Osteocyte (in vitro differentiated cells): ENCODE measurements around the gene UNKL. TPM values are rescaled to one million over a fixed set of nuclear protein-coding genes. Genes with fewer than 3 reads are reported as not detected.

ENCODE experiments used
- DNase-seq: peaks from one replicate; pipeline ENCODE4 v3.0.0; 2021; ENCODE audit warnings: mixed read lengths; ENCODE audit not compliant: unreplicated experiment; ENCODE audit errors: extremely low spot score
- H3K27ac Mint-ChIP-seq: one replicate; pipeline ENCODE4 v1.8.0; 2021; ENCODE audit warnings: mild to moderate bottlenecking, mixed read lengths; ENCODE audit not compliant: unreplicated experiment
- H3K27me3 Mint-ChIP-seq: one replicate; pipeline ENCODE4 v1.8.0; 2021; ENCODE audit warnings: mixed read lengths; ENCODE audit not compliant: unreplicated experiment
- H3K36me3 Mint-ChIP-seq: one replicate; pipeline ENCODE4 v1.8.0; 2021; ENCODE audit warnings: mixed read lengths; ENCODE audit not compliant: unreplicated experiment
- H3K4me1 Mint-ChIP-seq: one replicate; pipeline ENCODE4 v1.8.0; 2021; ENCODE audit warnings: mixed read lengths; ENCODE audit not compliant: unreplicated experiment
- H3K4me3 Mint-ChIP-seq: one replicate; pipeline ENCODE4 v1.8.0; 2021; ENCODE audit warnings: mild to moderate bottlenecking, moderate library complexity, mixed read lengths; ENCODE audit not compliant: unreplicated experiment
- H3K9me3 Mint-ChIP-seq: one replicate; pipeline ENCODE4 v1.8.0; 2021; ENCODE audit warnings: mixed read lengths; ENCODE audit not compliant: unreplicated experiment
- CTCF ChIP-seq: fragments of 200-600 bp; sonication (generic); IDR thresholded peaks from 2 replicates; pipeline ENCODE4 v1.5.0; 2021; ENCODE audit warnings: antibody characterized with exemption, mild to moderate bottlenecking, moderate library complexity
- total RNA-seq: library from RNA; stranded (reverse); gene quantifications from 2 replicates; pipeline ENCODE4 v1.2.1, GENCODE V29; 2021

Gene UNKL
- total RNA-seq, 1 donor from 2014 or later: 34.4 TPM

DNA sequence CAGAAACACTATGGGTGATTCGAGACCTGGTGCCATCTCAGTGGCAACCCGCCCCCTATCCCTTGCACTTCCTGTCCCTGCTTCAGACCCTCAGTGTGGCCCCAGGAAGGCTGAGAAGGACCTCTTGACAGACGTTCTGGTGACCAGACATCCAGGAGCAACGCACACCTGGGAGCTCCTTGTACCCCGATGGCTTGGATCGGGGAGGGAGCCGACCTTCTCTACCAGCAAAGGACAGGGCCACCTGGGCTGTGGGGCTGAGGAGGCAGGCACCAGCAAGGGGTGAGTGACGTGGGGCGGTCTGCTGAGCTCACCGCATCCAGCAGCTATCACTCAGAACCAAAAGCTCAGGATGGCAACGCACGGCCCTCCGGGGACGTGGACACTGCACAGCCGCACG is 27.2 kb downstream of the UNKL start:
- Mint-ChIP-seq H3K9me3 (no peaks in the 10 kb centered on the region), H3K4me3 (no peak overlapping the region), H3K27me3 (no peaks in the 10 kb centered on the region), H3K36me3 (peaks cover 13% of the 10 kb centered on the region), H3K27ac (no peak overlapping the region), H3K4me1 (no peaks in the 10 kb centered on the region)
- DNase-seq: no peak
- TF ChIP-seq CTCF: no peak

GRCh38 chr16:1385232-1385631 is 29.3 kb downstream of the UNKL start:
- H3K27me3 Mint-ChIP-seq: no peaks in the 10 kb centered on the region
- DNase-seq: no peak
- peaks cover 13% of the 10 kb centered on the region for H3K36me3 Mint-ChIP-seq
- no peaks in the 10 kb centered on the region for H3K9me3 Mint-ChIP-seq
- H3K4me3 Mint-ChIP-seq: no peak overlapping the region
- H3K4me1 Mint-ChIP-seq: peaks cover 2% of the 10 kb centered on the region
- H3K27ac Mint-ChIP-seq: no peak overlapping the region
- TF ChIP-seq CTCF: no peak

DNA sequence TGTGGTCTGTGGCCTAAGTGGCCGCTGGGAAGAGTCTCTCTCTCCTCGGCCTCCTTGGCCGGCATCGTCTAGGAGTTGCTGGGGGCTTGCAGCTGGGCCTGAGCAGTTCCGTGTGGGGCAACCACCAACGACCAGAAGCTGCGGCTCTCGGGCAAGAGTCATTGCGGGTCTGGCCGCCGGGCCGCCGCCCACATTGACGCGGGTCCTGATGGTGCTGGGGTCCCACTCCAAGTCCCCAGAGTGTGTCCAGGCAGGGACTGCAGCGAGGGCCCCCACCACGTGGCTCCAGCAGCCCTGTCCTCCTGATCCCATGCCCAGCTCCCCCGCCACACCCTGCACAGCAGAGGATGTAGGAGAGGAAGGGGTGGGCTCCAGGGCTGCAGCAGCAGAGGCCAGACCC is 30.9 kb downstream of the UNKL start:
- peaks cover 10% of the 10 kb centered on the region for H3K4me1 Mint-ChIP-seq

GRCh38 chr16:1381612-1382406 is 32.7 kb downstream of the UNKL start:
- Mint-ChIP-seq H3K27me3 (no peaks in the 10 kb centered on the region), H3K4me1 (peaks cover 20% of the 10 kb centered on the region), H3K36me3 (peaks cover 14% of the 10 kb centered on the region), H3K27ac (no peak overlapping the region), H3K9me3 (no peaks in the 10 kb centered on the region), H3K4me3 (no peak overlapping the region)
- no peak for TF ChIP-seq CTCF
- DNase-seq: no peak

More for the DNA sequence above, 30.9 kb downstream of the UNKL start:
- H3K36me3 Mint-ChIP-seq: peaks cover 11% of the 10 kb centered on the region
- no peaks in the 10 kb centered on the region for H3K9me3 Mint-ChIP-seq
- no peak for DNase-seq
- H3K27ac Mint-ChIP-seq: no peak overlapping the region
- no peaks in the 10 kb centered on the region for H3K27me3 Mint-ChIP-seq
- no peak overlapping the region for H3K4me3 Mint-ChIP-seq
- TF ChIP-seq CTCF: no peak

- DNase-seq: no peak
- Mint-ChIP-seq H3K27me3 (no peaks in the 10 kb centered on the region), H3K4me3 (peak overlapping the region; percentile 68), H3K4me1 (peaks cover 20% of the 10 kb centered on the region), H3K27ac (peak overlapping the region; percentile 62), H3K36me3 (peaks cover 14% of the 10 kb centered on the region), H3K9me3 (no peaks in the 10 kb centered on the region)
- no peak for TF ChIP-seq CTCF
Observed at GRCh38 chr16:1380195-1380594, 34.3 kb downstream of the UNKL start.
